H9 (cell line): Measurements from ENCODE around the gene MRPL1. TPM values are rescaled to one million over a fixed set of nuclear protein-coding genes. Genes with fewer than 3 reads are reported as not detected.

Source experiments
- DNase-seq: peaks from one replicate; pipeline ENCODE4 v3.0.0-alpha.2; 2017
- H2AFZ ChIP-seq: one replicate; pipeline ENCODE4 v1.6.1; 2013; ENCODE audit warnings: mild to moderate bottlenecking, low read length, control low read depth, moderate library complexity
- H2AK5ac ChIP-seq: 2 replicates; pipeline ENCODE4 v1.6.1; 2013; ENCODE audit warnings: low read length, control low read depth, mixed read lengths; ENCODE audit not compliant: insufficient read length
- H2BK120ac ChIP-seq: one replicate; pipeline ENCODE4 v1.6.1; 2013; ENCODE audit warnings: low read depth, mild to moderate bottlenecking, low read length, control low read depth, inconsistent platforms; ENCODE audit not compliant: poor library complexity, severe bottlenecking
- H2BK12ac ChIP-seq: 2 replicates; pipeline ENCODE4 v1.6.1; 2013; ENCODE audit warnings: low read length, control low read depth, mixed read lengths, low read depth; ENCODE audit not compliant: insufficient read length
- H2BK15ac ChIP-seq: 2 replicates; pipeline ENCODE4 v1.6.1; 2013; ENCODE audit warnings: low read depth, low read length, control low read depth
- H2BK20ac ChIP-seq: one replicate; pipeline ENCODE4 v1.6.1; 2013; ENCODE audit warnings: low read depth, mild to moderate bottlenecking, low read length, control low read depth, inconsistent platforms; ENCODE audit not compliant: poor library complexity, severe bottlenecking
- H2BK5ac ChIP-seq: 2 replicates; pipeline ENCODE4 v1.6.1; 2013; ENCODE audit warnings: low read length, control low read depth, mixed read lengths; ENCODE audit not compliant: insufficient read length
- H3K14ac ChIP-seq: 2 replicates; pipeline ENCODE4 v1.6.1; 2013; ENCODE audit warnings: low read length, control low read depth; ENCODE audit not compliant: insufficient read depth
- H3K18ac ChIP-seq: 2 replicates; pipeline ENCODE4 v1.6.1; 2013; ENCODE audit warnings: low read depth, mild to moderate bottlenecking, mixed read lengths, low read length, control low read depth; ENCODE audit not compliant: insufficient read length
- H3K23ac ChIP-seq: 2 replicates; pipeline ENCODE4 v1.6.1; 2013; ENCODE audit warnings: low read length, control low read depth, mixed read lengths, low read depth; ENCODE audit not compliant: insufficient read length
- H3K23me2 ChIP-seq: 2 replicates; pipeline ENCODE4 v1.6.1; 2013; ENCODE audit warnings: low read depth, mild to moderate bottlenecking, mixed read lengths, low read length, control low read depth; ENCODE audit not compliant: insufficient read length, poor library complexity, severe bottlenecking
- H3K27ac ChIP-seq: 2 replicates; pipeline ENCODE4 v1.5.1; 2013; ENCODE audit warnings: low read length, control low read depth, mixed read lengths, low read depth; ENCODE audit not compliant: insufficient read length
- H3K27me3 ChIP-seq: 2 replicates; pipeline ENCODE4 v1.6.1; 2013; ENCODE audit warnings: low read length, control low read depth, inconsistent platforms; ENCODE audit not compliant: insufficient read depth
- H3K4ac ChIP-seq: 2 replicates; pipeline ENCODE4 v1.6.1; 2013; ENCODE audit warnings: low read depth, mild to moderate bottlenecking, control low read depth, inconsistent platforms, low read length, moderate library complexity
- H3K4me1 ChIP-seq: 2 replicates; pipeline ENCODE4 v1.6.1; 2013; ENCODE audit warnings: low read length, control low read depth, inconsistent platforms; ENCODE audit not compliant: insufficient read depth
- H3K4me2 ChIP-seq: 2 replicates; pipeline ENCODE4 v1.6.1; 2013; ENCODE audit warnings: low read length, control low read depth, mixed read lengths; ENCODE audit not compliant: insufficient read length, insufficient read depth
- H3K56ac ChIP-seq: 2 replicates; pipeline ENCODE4 v1.6.1; 2013; ENCODE audit warnings: low read depth, mild to moderate bottlenecking, mixed read lengths, low read length, control low read depth; ENCODE audit not compliant: insufficient read length
- H3K79me1 ChIP-seq: 2 replicates; pipeline ENCODE4 v1.6.1; 2013; ENCODE audit warnings: low read depth, mild to moderate bottlenecking, moderate library complexity, low read length, control low read depth, inconsistent platforms; ENCODE audit not compliant: insufficient read depth, poor library complexity, severe bottlenecking
- H3K79me2 ChIP-seq: 2 replicates; pipeline ENCODE4 v1.6.1; 2013; ENCODE audit warnings: low read length, control low read depth, inconsistent platforms; ENCODE audit not compliant: insufficient read depth
- H3K9ac ChIP-seq: 2 replicates; pipeline ENCODE4 v1.6.1; 2013; ENCODE audit warnings: low read length, control low read depth, mixed read lengths; ENCODE audit not compliant: insufficient read length; ENCODE audit errors: extremely low read depth
- H3K9me3 ChIP-seq: one replicate; pipeline ENCODE4 v1.6.1; 2013; ENCODE audit warnings: low read depth, low read length, inconsistent platforms; ENCODE audit not compliant: control insufficient read depth
- H3T11ph ChIP-seq: one replicate; pipeline ENCODE4 v1.6.1; 2013; ENCODE audit warnings: mild to moderate bottlenecking, low read length, control low read depth, inconsistent platforms
- H4K20me1 ChIP-seq: one replicate; pipeline ENCODE4 v1.6.1; 2013; ENCODE audit not compliant: control insufficient read depth, insufficient read length, insufficient read depth
- H4K5ac ChIP-seq: 2 replicates; pipeline ENCODE4 v1.6.1; 2013; ENCODE audit warnings: low read depth, mild to moderate bottlenecking, mixed read lengths, low read length, control low read depth; ENCODE audit not compliant: insufficient read length
- H4K8ac ChIP-seq: replicated peaks from 2 replicates; pipeline ENCODE4 v1.6.1; 2013; ENCODE audit warnings: low read length, control low read depth, mixed read lengths, low read depth; ENCODE audit not compliant: insufficient read length
- H4K91ac ChIP-seq: 2 replicates; pipeline ENCODE4 v1.6.1; 2013; ENCODE audit warnings: low read depth, mild to moderate bottlenecking, moderate library complexity, mixed read lengths, low read length, control low read depth; ENCODE audit not compliant: insufficient read length
- H3K27ac Mint-ChIP-seq, 3 experiments: 2 replicates in 2 of 3; 3 replicates in 1 of 3; pipeline ENCODE4 v1.8.0; 2020 to 2021; ENCODE audit warnings: mixed read lengths in 3 of 3, mild to moderate bottlenecking in 1 of 3, moderate library complexity in 1 of 3
- H3K27me3 Mint-ChIP-seq: 2 replicates; pipeline ENCODE4 v1.8.0; 2021; ENCODE audit warnings: low read depth, mild to moderate bottlenecking, moderate library complexity, mixed read lengths
- H3K36me3 Mint-ChIP-seq, 3 experiments: 2 replicates in 2 of 3; 3 replicates in 1 of 3; pipeline ENCODE4 v1.8.0; 2020 to 2021; ENCODE audit warnings: low read depth in 3 of 3, mixed read lengths in 3 of 3; ENCODE audit not compliant: insufficient read depth in 1 of 3
- H3K4me1 Mint-ChIP-seq, 2 experiments: 2 replicates each; pipeline ENCODE4 v1.8.0; 2020; ENCODE audit warnings: mixed read lengths in 2 of 2
- H3K4me3 Mint-ChIP-seq, 2 experiments: 2 replicates in 1 of 2; 3 replicates in 1 of 2; pipeline ENCODE4 v1.8.0; 2020 to 2021; ENCODE audit warnings: mild to moderate bottlenecking in 2 of 2, mixed read lengths in 2 of 2, moderate library complexity in 1 of 2
- H3K9me3 Mint-ChIP-seq, 2 experiments: 2 replicates in 1 of 2; 3 replicates in 1 of 2; pipeline ENCODE4 v1.8.0; 2020; ENCODE audit warnings: mild to moderate bottlenecking in 2 of 2, mixed read lengths in 2 of 2, moderate library complexity in 1 of 2
- CTCF ChIP-seq: fragments of 200-600 bp; sonication (generic); conservative IDR thresholded peaks from 3 replicates; pipeline ENCODE4 v1.8.0; 2021; ENCODE audit warnings: antibody characterized with exemption, mild to moderate bottlenecking
- WGBS: extraction: QIAGEN DNeasy Blood & Tissue Kit; methylation state at CpG from one replicate; pipeline ENCODE4 v1.1.7; 2013; ENCODE audit warnings: missing lambda C conversion rate, low lambda C conversion rate, mixed read lengths; ENCODE audit not compliant: insufficient read length; ENCODE audit errors: extremely low coverage; 5-methylcytosine and 5-hydroxymethylcytosine counted together
- total RNA-seq: library from RNA; stranded (reverse); gene quantifications from 2 replicates; pipeline ENCODE4 v1.2.1, GENCODE V29; 2021

Gene MRPL1
- total RNA-seq, 1 experiment from 2014 or later, result 39.0 TPM

DNA sequence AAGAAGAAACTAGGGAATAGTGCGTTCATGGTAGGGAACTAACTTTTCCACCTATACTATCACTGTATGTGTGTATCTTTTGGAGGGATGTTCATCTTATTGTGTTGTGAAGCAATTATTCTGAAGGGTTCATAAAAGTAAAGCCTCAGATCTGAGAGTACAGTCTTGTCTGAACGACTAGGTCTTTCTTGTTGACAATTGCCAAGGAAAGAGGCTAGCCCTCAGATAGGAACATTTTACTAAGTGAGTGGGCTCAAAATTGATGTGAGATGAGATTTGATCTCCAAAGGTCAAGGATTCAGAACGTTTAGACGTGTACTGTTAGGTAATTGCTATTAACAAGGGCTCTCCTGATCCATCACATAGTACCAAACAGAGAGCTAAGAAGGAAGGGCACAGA, 28.2 kb upstream of the MRPL1 start:
- Histone ChIP-seq H2AFZ (no peak overlapping the region), H4K8ac (no peak overlapping the region)
- WGBS, result no CpG with 5 or more reads among the region's 4 CpGs

More for the DNA sequence above, 28.2 kb upstream of the MRPL1 start:
- Histone ChIP-seq H3K79me1 (no peaks in the 10 kb centered on the region), H3K9ac (no peak overlapping the region), H3K23ac (no peak overlapping the region), H3K4ac (no peak overlapping the region), H3K79me2 (no peaks in the 10 kb centered on the region), H4K20me1 (no peaks in the 10 kb centered on the region), H3K4me1 (no peaks in the 10 kb centered on the region), H3K14ac (no peak overlapping the region), H2BK20ac (no peak overlapping the region), H2BK120ac (no peak overlapping the region), H3K18ac (no peak overlapping the region), H2AK5ac (no peak overlapping the region), H2BK15ac (no peak overlapping the region), H3T11ph (no peak overlapping the region), H3K56ac (no peak overlapping the region), H3K23me2 (no peaks in the 10 kb centered on the region), H4K91ac (no peak overlapping the region), H4K5ac (no peak overlapping the region), H3K27ac (no peak overlapping the region), H2BK5ac (no peak overlapping the region), H3K9me3 (no peaks in the 10 kb centered on the region), H3K27me3 (no peaks in the 10 kb centered on the region), H3K4me2 (no peak overlapping the region), H2BK12ac (no peak overlapping the region)
- DNase-seq, result no peak
- Mint-ChIP-seq H3K36me3 (no peaks in the 10 kb centered on the region), H3K27me3 (no peaks in the 10 kb centered on the region; the same call in 1 of the 2 replicates), H3K27ac (no peak overlapping the region), H3K4me3 (no peak overlapping the region), H3K9me3 (no peaks in the 10 kb centered on the region), H3K4me1 (no peaks in the 10 kb centered on the region)
- no peak for TF ChIP-seq CTCF
